Progenitor cell of endocrine pancreas (in vitro differentiated cells): ENCODE data around the gene RASAL2. TPM values are rescaled to one million over a fixed set of nuclear protein-coding genes. Genes with fewer than 3 reads are reported as not detected.
"Not testable (repeated sequence)": the region's sequence is repeated elsewhere in the genome, so short reads cannot be mapped to it uniquely, and the experiment has no call there.

Experiments used
- DNase-seq: peaks from one replicate; pipeline ENCODE4 v3.0.0; 2021; ENCODE audit warnings: low spot score; ENCODE audit not compliant: unreplicated experiment
- H3K27ac Mint-ChIP-seq: 2 replicates; pipeline ENCODE4 v1.8.0; 2021; ENCODE audit warnings: mild to moderate bottlenecking, moderate library complexity, mixed read lengths
- H3K27me3 Mint-ChIP-seq: 2 replicates; pipeline ENCODE4 v1.8.0; 2021; ENCODE audit warnings: mixed read lengths
- H3K36me3 Mint-ChIP-seq: 2 replicates; pipeline ENCODE4 v1.8.0; 2022; ENCODE audit warnings: mixed read lengths; ENCODE audit not compliant: insufficient read depth
- H3K4me1 Mint-ChIP-seq: 2 replicates; pipeline ENCODE4 v1.8.0; 2021; ENCODE audit warnings: low read depth, mixed read lengths
- H3K4me3 Mint-ChIP-seq: 2 replicates; pipeline ENCODE4 v1.8.0; 2021; ENCODE audit warnings: low read depth, mild to moderate bottlenecking, moderate library complexity, mixed read lengths
- H3K9me3 Mint-ChIP-seq: 2 replicates; pipeline ENCODE4 v1.8.0; 2021; ENCODE audit warnings: low read depth, mixed read lengths
- total RNA-seq: library from RNA; stranded (reverse); gene quantifications from 2 replicates; pipeline ENCODE4 v1.2.1, GENCODE V29; 2021
- TF ChIP-seq, protein P1 (sequence below): fragments of 200-600 bp; sonication (generic); IDR thresholded peaks from one replicate; pipeline ENCODE4 v1.5.0; 2021; ENCODE audit warnings: antibody characterized with exemption, mild to moderate bottlenecking; ENCODE audit not compliant: unreplicated experiment

RASAL2 gene
- total RNA-seq, 1 donor from 2014 or later, result 28.5 TPM

DNA sequence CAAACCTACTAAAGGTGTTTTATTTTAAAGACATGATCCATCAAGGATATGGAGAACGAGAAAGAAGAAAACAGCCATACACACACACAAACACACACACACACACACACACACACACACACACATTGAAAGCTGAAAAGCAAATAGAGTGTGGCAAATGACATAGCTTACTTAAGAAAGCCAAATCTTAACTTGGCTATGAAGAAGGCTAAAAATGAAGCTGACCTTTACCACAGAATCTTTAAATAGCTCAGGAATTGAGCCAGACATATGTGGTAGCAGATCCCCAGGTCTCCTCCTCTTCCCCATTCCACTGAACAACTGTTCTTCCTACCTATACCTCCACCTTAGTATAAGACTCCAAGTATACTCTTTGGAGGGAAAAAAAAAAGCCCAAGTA lies 217.3 kb downstream of the RASAL2 start:
- DNase-seq, result no peak
- TF ChIP-seq, protein P1, sequence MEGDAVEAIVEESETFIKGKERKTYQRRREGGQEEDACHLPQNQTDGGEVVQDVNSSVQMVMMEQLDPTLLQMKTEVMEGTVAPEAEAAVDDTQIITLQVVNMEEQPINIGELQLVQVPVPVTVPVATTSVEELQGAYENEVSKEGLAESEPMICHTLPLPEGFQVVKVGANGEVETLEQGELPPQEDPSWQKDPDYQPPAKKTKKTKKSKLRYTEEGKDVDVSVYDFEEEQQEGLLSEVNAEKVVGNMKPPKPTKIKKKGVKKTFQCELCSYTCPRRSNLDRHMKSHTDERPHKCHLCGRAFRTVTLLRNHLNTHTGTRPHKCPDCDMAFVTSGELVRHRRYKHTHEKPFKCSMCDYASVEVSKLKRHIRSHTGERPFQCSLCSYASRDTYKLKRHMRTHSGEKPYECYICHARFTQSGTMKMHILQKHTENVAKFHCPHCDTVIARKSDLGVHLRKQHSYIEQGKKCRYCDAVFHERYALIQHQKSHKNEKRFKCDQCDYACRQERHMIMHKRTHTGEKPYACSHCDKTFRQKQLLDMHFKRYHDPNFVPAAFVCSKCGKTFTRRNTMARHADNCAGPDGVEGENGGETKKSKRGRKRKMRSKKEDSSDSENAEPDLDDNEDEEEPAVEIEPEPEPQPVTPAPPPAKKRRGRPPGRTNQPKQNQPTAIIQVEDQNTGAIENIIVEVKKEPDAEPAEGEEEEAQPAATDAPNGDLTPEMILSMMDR, result no peak
- no peaks in the 10 kb centered on the region for H3K9me3 Mint-ChIP-seq
- no peak overlapping the region for H3K4me3 Mint-ChIP-seq
- H3K36me3 Mint-ChIP-seq, result no peaks in the 10 kb centered on the region
- no peak overlapping the region for H3K27ac Mint-ChIP-seq
- H3K4me1 Mint-ChIP-seq, result peaks cover 18% of the 10 kb centered on the region
- H3K27me3 Mint-ChIP-seq, result no peaks in the 10 kb centered on the region

- Mint-ChIP-seq H3K27ac (peak overlapping the region; percentile 97), H3K4me3 (peak overlapping the region; percentile 90)
- not testable (repeated sequence) for H3K4me1 Mint-ChIP-seq, H3K9me3 Mint-ChIP-seq, H3K27me3 Mint-ChIP-seq, H3K36me3 Mint-ChIP-seq, DNase-seq
Measured at GRCh38 chr1:178320280-178320982, 226.5 kb downstream of the RASAL2 start.

DNA sequence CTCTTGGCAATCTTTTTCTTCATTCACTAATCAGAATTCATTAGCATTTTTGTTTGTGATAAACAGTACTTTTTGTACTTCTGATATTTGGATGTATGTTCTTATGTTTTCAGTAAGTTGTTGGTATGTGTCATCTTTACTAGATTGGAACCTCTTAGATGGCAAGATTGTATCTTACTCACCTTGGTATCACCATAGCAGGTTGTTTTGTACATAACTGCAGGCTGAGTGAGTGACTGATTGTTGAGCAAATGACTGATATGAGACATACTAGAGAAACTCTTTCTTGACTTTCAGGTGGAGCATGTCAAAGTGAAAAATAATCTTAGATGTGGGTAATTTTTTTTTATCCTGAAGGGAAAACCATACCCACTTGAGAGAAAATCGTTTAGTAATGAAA lies 229.2 kb downstream of the RASAL2 start:
- no peaks in the 10 kb centered on the region for H3K36me3 Mint-ChIP-seq
- no peaks in the 10 kb centered on the region for H3K9me3 Mint-ChIP-seq
- H3K27me3 Mint-ChIP-seq, result no peaks in the 10 kb centered on the region
- DNase-seq, result no peak
- TF ChIP-seq, protein P1, result no peak
- H3K4me3 Mint-ChIP-seq, result no peak overlapping the region
- no peak overlapping the region for H3K27ac Mint-ChIP-seq
- H3K4me1 Mint-ChIP-seq, result peaks cover 3% of the 10 kb centered on the region

- no peak overlapping the region for H3K4me3 Mint-ChIP-seq
- no peaks in the 10 kb centered on the region for H3K9me3 Mint-ChIP-seq
- no peaks in the 10 kb centered on the region for H3K27me3 Mint-ChIP-seq
- no peak overlapping the region for H3K27ac Mint-ChIP-seq
- TF ChIP-seq, protein P1, result no peak
- no peaks in the 10 kb centered on the region for H3K36me3 Mint-ChIP-seq
- no peak for DNase-seq
- peaks cover 3% of the 10 kb centered on the region for H3K4me1 Mint-ChIP-seq
Measured at GRCh38 chr1:178324003-178324402, 230.1 kb downstream of the RASAL2 start.

- Mint-ChIP-seq H3K4me3 (no peak overlapping the region), H3K27ac (no peak overlapping the region), H3K4me1 (peaks cover 1% of the 10 kb centered on the region), H3K27me3 (no peaks in the 10 kb centered on the region), H3K36me3 (no peaks in the 10 kb centered on the region), H3K9me3 (no peaks in the 10 kb centered on the region)
- no peak for DNase-seq
- TF ChIP-seq, protein P1, result no peak
Measured at GRCh38 chr1:178328728-178329127, 234.8 kb downstream of the RASAL2 start.

DNA sequence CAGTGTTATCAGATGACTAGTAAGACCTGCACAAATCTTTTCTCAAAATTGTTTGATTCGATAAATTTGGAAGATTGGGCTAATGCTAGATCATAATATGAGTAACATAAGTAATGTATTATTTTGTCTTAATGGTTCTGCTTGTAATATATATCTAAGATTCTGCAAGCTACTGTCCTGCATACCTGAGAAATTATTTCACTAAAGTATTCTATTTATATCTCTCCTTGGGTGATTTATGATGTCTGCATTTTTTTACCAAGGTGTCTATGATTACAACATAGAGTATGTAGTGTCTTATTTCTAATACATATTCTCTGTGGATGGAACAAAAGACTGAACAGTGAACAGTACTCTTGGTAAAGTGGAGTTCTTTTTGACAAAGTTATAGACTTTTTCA lies 236.2 kb downstream of the RASAL2 start:
- Mint-ChIP-seq H3K27ac (no peak overlapping the region), H3K4me1 (peaks cover 1% of the 10 kb centered on the region), H3K36me3 (no peaks in the 10 kb centered on the region), H3K27me3 (no peaks in the 10 kb centered on the region), H3K4me3 (no peak overlapping the region), H3K9me3 (no peaks in the 10 kb centered on the region)
- no peak for DNase-seq
- TF ChIP-seq, protein P1, result no peak
